ENCODE results near the gene TEX22.

The TEX22 gene

GRCh38 chr14:105430565-105430964 lies 32.2 kb downstream of the TEX22 start:
- whole genome bisulfite sequencing = 62% methylated on average over 6 of the region's 9 CpGs
- H2BK5ac ChIP-seq (ENCODE audit: low read depth, low read length, poor library complexity, severe bottlenecking) = no peak overlapping the region
- no peak overlapping the region for H3K23ac ChIP-seq (ENCODE audit: low read length in 2 of 2)
- no peak overlapping the region for H2AK5ac ChIP-seq (ENCODE audit: low read length, severe bottlenecking)
- H3K4ac ChIP-seq (ENCODE audit: low read depth in 1 of 2, low read length in 2 of 2) = no peak overlapping the region
- no peak overlapping the region for H3K9ac ChIP-seq (ENCODE audit: low read length)
- H2BK15ac ChIP-seq (ENCODE audit: low read depth, poor library complexity, severe bottlenecking) = no peak overlapping the region
- no peak overlapping the region for H3K18ac ChIP-seq (ENCODE audit: low read depth in 1 of 2, low read length in 2 of 2)
- no peak overlapping the region for H3K14ac ChIP-seq (ENCODE audit: low read length in 2 of 2)
- no peak overlapping the region for H3K4me3 ChIP-seq (ENCODE audit: insufficient read depth in 1 of 2, low read depth in 1 of 2, low read length in 2 of 2)
- no peak overlapping the region for H3K4me2 ChIP-seq (ENCODE audit: low read length, poor library complexity, severe bottlenecking)
- H3K9me3 ChIP-seq (ENCODE audit: control insufficient read depth, low read length) = no peaks in the 10 kb centered on the region
- peaks cover 12 to 33% of the 10 kb centered on the region in 2 experiments for H3K36me3 ChIP-seq (ENCODE audit: control insufficient read depth in 1 of 2, insufficient read depth in 2 of 2, low read depth in 1 of 2, low read length in 2 of 2)
- H3K27me3 ChIP-seq (ENCODE audit: control insufficient read depth in 1 of 2, insufficient read depth in 1 of 2, low read length in 2 of 2) = no peaks in the 10 kb centered on the region
- peaks cover 8% of the 10 kb centered on the region for H3K4me1 ChIP-seq (ENCODE audit: control insufficient read depth, insufficient read depth, low read depth, low read length)
- DNase-seq = peak; percentile 15
- peaks cover 11% of the 10 kb centered on the region for H3K79me1 ChIP-seq (replicated peaks; ENCODE audit: low read length, poor library complexity, severe bottlenecking)
- no peak overlapping the region for H4K91ac ChIP-seq (ENCODE audit: low read length)
- no peak overlapping the region for H2BK120ac ChIP-seq (ENCODE audit: low read depth, low read length)
- H2BK12ac ChIP-seq (ENCODE audit: low read length in 2 of 2) = no peak overlapping the region
- H2AFZ ChIP-seq (ENCODE audit: low read depth, low read length) = no peak overlapping the region
- H3K27ac ChIP-seq (ENCODE audit: low read length, poor library complexity, severe bottlenecking) = peak overlapping the region; percentile 6
- no peak overlapping the region for H4K8ac ChIP-seq (ENCODE audit: low read length)

GRCh38 chr14:105431256-105431655 lies 32.9 kb downstream of the TEX22 start:
- no peak overlapping the region for H3K23ac ChIP-seq (ENCODE audit: low read length in 2 of 2)
- no peak for DNase-seq
- no peak overlapping the region for H2BK12ac ChIP-seq (ENCODE audit: low read length in 2 of 2)
- H4K8ac ChIP-seq (ENCODE audit: low read length) = no peak overlapping the region
- H3K79me1 ChIP-seq (replicated peaks; ENCODE audit: low read length, poor library complexity, severe bottlenecking) = peaks cover 11% of the 10 kb centered on the region
- no peak overlapping the region for H2AFZ ChIP-seq (ENCODE audit: low read depth, low read length)
- H3K14ac ChIP-seq (ENCODE audit: low read length in 2 of 2) = no peak overlapping the region
- H3K4ac ChIP-seq (ENCODE audit: low read depth in 1 of 2, low read length in 2 of 2) = no peak overlapping the region
- no peak overlapping the region for H3K4me2 ChIP-seq (ENCODE audit: low read length, poor library complexity, severe bottlenecking)
- H3K36me3 ChIP-seq (ENCODE audit: control insufficient read depth in 1 of 2, insufficient read depth in 2 of 2, low read depth in 1 of 2, low read length in 2 of 2) = peaks cover 12 to 26% of the 10 kb centered on the region in 2 experiments
- no peak overlapping the region for H4K91ac ChIP-seq (ENCODE audit: low read length)
- H3K27ac ChIP-seq (ENCODE audit: low read length, poor library complexity, severe bottlenecking) = no peak overlapping the region
- H3K9me3 ChIP-seq (ENCODE audit: control insufficient read depth, low read length) = no peaks in the 10 kb centered on the region
- no peak overlapping the region for H3K18ac ChIP-seq (ENCODE audit: low read depth in 1 of 2, low read length in 2 of 2)
- no peak overlapping the region for H3K9ac ChIP-seq (ENCODE audit: low read length)
- H3K4me3 ChIP-seq (ENCODE audit: insufficient read depth in 1 of 2, low read depth in 1 of 2, low read length in 2 of 2) = no peak overlapping the region
- H2AK5ac ChIP-seq (ENCODE audit: low read length, severe bottlenecking) = no peak overlapping the region
- no peak overlapping the region for H2BK120ac ChIP-seq (ENCODE audit: low read depth, low read length)
- H3K27me3 ChIP-seq (ENCODE audit: control insufficient read depth in 1 of 2, insufficient read depth in 1 of 2, low read length in 2 of 2) = no peaks in the 10 kb centered on the region
- no peak overlapping the region for H2BK5ac ChIP-seq (ENCODE audit: low read depth, low read length, poor library complexity, severe bottlenecking)
- H3K4me1 ChIP-seq (ENCODE audit: control insufficient read depth, insufficient read depth, low read depth, low read length) = peaks cover 8% of the 10 kb centered on the region
- WGBS = 83% methylated on average over 1 of the region's 1 CpG
- H2BK15ac ChIP-seq (ENCODE audit: low read depth, poor library complexity, severe bottlenecking) = no peak overlapping the region

- Histone ChIP-seq H4K91ac (ENCODE audit: low read length) (no peak overlapping the region), H3K14ac (ENCODE audit: low read length in 2 of 2) (no peak overlapping the region), H2AK5ac (ENCODE audit: low read length, severe bottlenecking) (no peak overlapping the region), H3K4me1 (ENCODE audit: control insufficient read depth, insufficient read depth, low read depth, low read length) (peaks cover 10% of the 10 kb centered on the region), H3K4me2 (ENCODE audit: low read length, poor library complexity, severe bottlenecking) (no peak overlapping the region), H3K4ac (ENCODE audit: low read depth in 1 of 2, low read length in 2 of 2) (no peak overlapping the region), H3K23ac (ENCODE audit: low read length in 2 of 2) (no peak overlapping the region), H3K18ac (ENCODE audit: low read depth in 1 of 2, low read length in 2 of 2) (no peak overlapping the region), H3K4me3 (ENCODE audit: insufficient read depth in 1 of 2, low read depth in 1 of 2, low read length in 2 of 2) (no peak overlapping the region), H2BK5ac (ENCODE audit: low read depth, low read length, poor library complexity, severe bottlenecking) (no peak overlapping the region), H4K8ac (ENCODE audit: low read length) (no peak overlapping the region), H3K79me1 (replicated peaks; ENCODE audit: low read length, poor library complexity, severe bottlenecking) (peaks cover 8% of the 10 kb centered on the region), H3K27ac (ENCODE audit: low read length, poor library complexity, severe bottlenecking) (no peak overlapping the region), H2BK12ac (ENCODE audit: low read length in 2 of 2) (no peak overlapping the region), H3K27me3 (ENCODE audit: control insufficient read depth in 1 of 2, insufficient read depth in 1 of 2, low read length in 2 of 2) (no peaks in the 10 kb centered on the region), H2BK120ac (ENCODE audit: low read depth, low read length) (no peak overlapping the region), H2BK15ac (ENCODE audit: low read depth, poor library complexity, severe bottlenecking) (no peak overlapping the region), H3K36me3 (ENCODE audit: control insufficient read depth in 1 of 2, insufficient read depth in 2 of 2, low read depth in 1 of 2, low read length in 2 of 2) (peaks cover 0 to 24% of the 10 kb centered on the region in 2 experiments), H3K9me3 (ENCODE audit: control insufficient read depth, low read length) (no peaks in the 10 kb centered on the region), H2AFZ (ENCODE audit: low read depth, low read length) (no peak overlapping the region), H3K9ac (ENCODE audit: low read length) (no peak overlapping the region)
- DNase-seq = no peak
- 97% methylated on average over 11 of the region's 12 CpGs for WGBS
Observed at GRCh38 chr14:105432657-105433056, 34.3 kb downstream of the TEX22 start.

- Histone ChIP-seq H2BK120ac (ENCODE audit: low read depth, low read length) (no peak overlapping the region), H3K27ac (ENCODE audit: low read length, poor library complexity, severe bottlenecking) (no peak overlapping the region), H3K27me3 (ENCODE audit: control insufficient read depth in 1 of 2, insufficient read depth in 1 of 2, low read length in 2 of 2) (no peaks in the 10 kb centered on the region), H3K9ac (ENCODE audit: low read length) (no peak overlapping the region), H3K4me2 (ENCODE audit: low read length, poor library complexity, severe bottlenecking) (no peak overlapping the region), H4K8ac (ENCODE audit: low read length) (no peak overlapping the region), H2BK5ac (ENCODE audit: low read depth, low read length, poor library complexity, severe bottlenecking) (no peak overlapping the region), H3K18ac (ENCODE audit: low read depth in 1 of 2, low read length in 2 of 2) (no peak overlapping the region), H3K36me3 (ENCODE audit: control insufficient read depth in 1 of 2, insufficient read depth in 2 of 2, low read depth in 1 of 2, low read length in 2 of 2) (peaks cover 0 to 24% of the 10 kb centered on the region in 2 experiments), H4K91ac (ENCODE audit: low read length) (no peak overlapping the region), H3K4ac (ENCODE audit: low read depth in 1 of 2, low read length in 2 of 2) (no peak overlapping the region), H2BK12ac (ENCODE audit: low read length in 2 of 2) (no peak overlapping the region), H3K4me3 (ENCODE audit: insufficient read depth in 1 of 2, low read depth in 1 of 2, low read length in 2 of 2) (no peak overlapping the region), H3K23ac (ENCODE audit: low read length in 2 of 2) (no peak overlapping the region), H2BK15ac (ENCODE audit: low read depth, poor library complexity, severe bottlenecking) (no peak overlapping the region), H3K9me3 (ENCODE audit: control insufficient read depth, low read length) (no peaks in the 10 kb centered on the region), H2AK5ac (ENCODE audit: low read length, severe bottlenecking) (no peak overlapping the region), H2AFZ (ENCODE audit: low read depth, low read length) (no peak overlapping the region), H3K4me1 (ENCODE audit: control insufficient read depth, insufficient read depth, low read depth, low read length) (peaks cover 8% of the 10 kb centered on the region), H3K79me1 (replicated peaks; ENCODE audit: low read length, poor library complexity, severe bottlenecking) (peaks cover 12% of the 10 kb centered on the region), H3K14ac (ENCODE audit: low read length in 2 of 2) (no peak overlapping the region)
- WGBS = 86% methylated on average over 17 of the region's 17 CpGs
- DNase-seq = no peak
Observed at GRCh38 chr14:105433161-105433605, 34.8 kb downstream of the TEX22 start.
